ENCODE data around the gene ABCC10. TPM values are rescaled to one million over a fixed set of nuclear protein-coding genes. Genes with fewer than 3 reads are reported as not detected.
A peak's percentile ranks its signal among the peaks of the same experiment; 100 is the strongest.
"Not testable (repeated sequence)": the region's sequence is repeated elsewhere in the genome, so short reads cannot be mapped to it uniquely, and the experiment has no call there.

Gene ABCC10
- total RNA-seq, 2 donors from 2014 or later, result 24.3 to 58.9 TPM

GRCh38 chr6:43383021-43383667 lies 44.2 kb upstream of the ABCC10 start:
- no peaks in the 10 kb centered on the region for H3K9me3 ChIP-seq
- ATAC-seq (ENCODE audit: insufficient number of reproducible peaks, low FRiP score, low read depth) (no peak), DNase-seq (ENCODE audit: low spot score) (no peak)
- no peaks in the 10 kb centered on the region for H3K4me1 ChIP-seq (ENCODE audit: control insufficient read depth in 1 of 2, low read depth in 2 of 2)
- H3K27ac ChIP-seq, result no peak overlapping the region
- TF ChIP-seq CTCF (IDR thresholded peaks at IDR 0.05), result no peak
- no peak overlapping the region for H3K4me3 ChIP-seq
- H3K27me3 ChIP-seq (replicated peaks; ENCODE audit: insufficient read depth), result no peaks in the 10 kb centered on the region
- no peaks in the 10 kb centered on the region for H3K36me3 ChIP-seq

GRCh38 chr6:43386492-43386891 lies 40.8 kb upstream of the ABCC10 start:
- ATAC-seq (ENCODE audit: insufficient number of reproducible peaks, low FRiP score, low read depth), result no peak
- peak; percentile 24 for TF ChIP-seq CTCF (IDR thresholded peaks at IDR 0.05)

GRCh38 chr6:43389730-43390295 lies 37.5 kb upstream of the ABCC10 start:
- no peak for ATAC-seq (ENCODE audit: insufficient number of reproducible peaks, low FRiP score, low read depth)
- no peak for DNase-seq (ENCODE audit: low spot score)
- Histone ChIP-seq H3K4me1 (ENCODE audit: control insufficient read depth in 1 of 2, low read depth in 2 of 2) (no peaks in the 10 kb centered on the region), H3K9me3 (no peaks in the 10 kb centered on the region), H3K4me3 (no peak overlapping the region), H3K36me3 (no peaks in the 10 kb centered on the region), H3K27ac (no peak overlapping the region), H3K27me3 (replicated peaks; ENCODE audit: insufficient read depth) (no peaks in the 10 kb centered on the region)
- no peak for TF ChIP-seq CTCF (IDR thresholded peaks at IDR 0.05)

More at GRCh38 chr6:43386492-43386891, 40.8 kb upstream of the ABCC10 start:
- Histone ChIP-seq H3K36me3 (no peaks in the 10 kb centered on the region), H3K27me3 (replicated peaks; ENCODE audit: insufficient read depth) (no peaks in the 10 kb centered on the region), H3K4me3 (no peak overlapping the region), H3K9me3 (no peaks in the 10 kb centered on the region), H3K27ac (no peak overlapping the region), H3K4me1 (ENCODE audit: control insufficient read depth in 1 of 2, low read depth in 2 of 2) (no peaks in the 10 kb centered on the region)
- no peak for DNase-seq (ENCODE audit: low spot score)

GRCh38 chr6:43390753-43391439 lies 36.4 kb upstream of the ABCC10 start:
- not testable (repeated sequence) for DNase-seq (ENCODE audit: low spot score); ATAC-seq (ENCODE audit: insufficient number of reproducible peaks, low FRiP score, low read depth)

GRCh38 chr6:43391440-43392031 lies 35.8 kb upstream of the ABCC10 start:
- H3K4me1 ChIP-seq (ENCODE audit: control insufficient read depth in 1 of 2, low read depth in 2 of 2), result no peaks in the 10 kb centered on the region
- H3K27me3 ChIP-seq (replicated peaks; ENCODE audit: insufficient read depth), result no peaks in the 10 kb centered on the region
- no peak for ATAC-seq (ENCODE audit: insufficient number of reproducible peaks, low FRiP score, low read depth)
- no peak overlapping the region for H3K27ac ChIP-seq
- no peak for TF ChIP-seq CTCF (IDR thresholded peaks at IDR 0.05)
- no peak for DNase-seq (ENCODE audit: low spot score)
- no peaks in the 10 kb centered on the region for H3K36me3 ChIP-seq
- H3K9me3 ChIP-seq, result no peaks in the 10 kb centered on the region
- no peak overlapping the region for H3K4me3 ChIP-seq

More at GRCh38 chr6:43390753-43391439, 36.4 kb upstream of the ABCC10 start:
- not testable (repeated sequence) for H3K9me3 ChIP-seq; H3K27me3 ChIP-seq (replicated peaks; ENCODE audit: insufficient read depth); H3K27ac ChIP-seq; H3K4me1 ChIP-seq (ENCODE audit: control insufficient read depth in 1 of 2, low read depth in 2 of 2); H3K36me3 ChIP-seq; H3K4me3 ChIP-seq

GRCh38 chr6:43393133-43393532 lies 34.2 kb upstream of the ABCC10 start:
- not testable (repeated sequence) for ATAC-seq (ENCODE audit: insufficient number of reproducible peaks, low FRiP score, low read depth); DNase-seq (ENCODE audit: low spot score); H3K4me3 ChIP-seq; H3K9me3 ChIP-seq; H3K36me3 ChIP-seq; H3K27me3 ChIP-seq (replicated peaks; ENCODE audit: insufficient read depth); H3K4me1 ChIP-seq (ENCODE audit: control insufficient read depth in 1 of 2, low read depth in 2 of 2); H3K27ac ChIP-seq

All from thoracic aorta (tissue), 2 donors.